H9 (cell line): Measurements from ENCODE around the gene C12orf56. TPM values are rescaled to one million over a fixed set of nuclear protein-coding genes. Genes with fewer than 3 reads are reported as not detected.

Source experiments
- DNase-seq: peaks from one replicate; pipeline ENCODE4 v3.0.0-alpha.2; 2017
- H2AFZ ChIP-seq: one replicate; pipeline ENCODE4 v1.6.1; 2013; ENCODE audit warnings: mild to moderate bottlenecking, low read length, control low read depth, moderate library complexity
- H2AK5ac ChIP-seq: 2 replicates; pipeline ENCODE4 v1.6.1; 2013; ENCODE audit warnings: low read length, control low read depth, mixed read lengths; ENCODE audit not compliant: insufficient read length
- H2BK120ac ChIP-seq: one replicate; pipeline ENCODE4 v1.6.1; 2013; ENCODE audit warnings: low read depth, mild to moderate bottlenecking, low read length, control low read depth, inconsistent platforms; ENCODE audit not compliant: poor library complexity, severe bottlenecking
- H2BK12ac ChIP-seq: 2 replicates; pipeline ENCODE4 v1.6.1; 2013; ENCODE audit warnings: low read length, control low read depth, mixed read lengths, low read depth; ENCODE audit not compliant: insufficient read length
- H2BK15ac ChIP-seq: 2 replicates; pipeline ENCODE4 v1.6.1; 2013; ENCODE audit warnings: low read depth, low read length, control low read depth
- H2BK20ac ChIP-seq: one replicate; pipeline ENCODE4 v1.6.1; 2013; ENCODE audit warnings: low read depth, mild to moderate bottlenecking, low read length, control low read depth, inconsistent platforms; ENCODE audit not compliant: poor library complexity, severe bottlenecking
- H2BK5ac ChIP-seq: 2 replicates; pipeline ENCODE4 v1.6.1; 2013; ENCODE audit warnings: low read length, control low read depth, mixed read lengths; ENCODE audit not compliant: insufficient read length
- H3K14ac ChIP-seq: 2 replicates; pipeline ENCODE4 v1.6.1; 2013; ENCODE audit warnings: low read length, control low read depth; ENCODE audit not compliant: insufficient read depth
- H3K18ac ChIP-seq: 2 replicates; pipeline ENCODE4 v1.6.1; 2013; ENCODE audit warnings: low read depth, mild to moderate bottlenecking, mixed read lengths, low read length, control low read depth; ENCODE audit not compliant: insufficient read length
- H3K23ac ChIP-seq: 2 replicates; pipeline ENCODE4 v1.6.1; 2013; ENCODE audit warnings: low read length, control low read depth, mixed read lengths, low read depth; ENCODE audit not compliant: insufficient read length
- H3K23me2 ChIP-seq: 2 replicates; pipeline ENCODE4 v1.6.1; 2013; ENCODE audit warnings: low read depth, mild to moderate bottlenecking, mixed read lengths, low read length, control low read depth; ENCODE audit not compliant: insufficient read length, poor library complexity, severe bottlenecking
- H3K27ac ChIP-seq: 2 replicates; pipeline ENCODE4 v1.5.1; 2013; ENCODE audit warnings: low read length, control low read depth, mixed read lengths, low read depth; ENCODE audit not compliant: insufficient read length
- H3K27me3 ChIP-seq: 2 replicates; pipeline ENCODE4 v1.6.1; 2013; ENCODE audit warnings: low read length, control low read depth, inconsistent platforms; ENCODE audit not compliant: insufficient read depth
- H3K4ac ChIP-seq: 2 replicates; pipeline ENCODE4 v1.6.1; 2013; ENCODE audit warnings: low read depth, mild to moderate bottlenecking, control low read depth, inconsistent platforms, low read length, moderate library complexity
- H3K4me1 ChIP-seq: 2 replicates; pipeline ENCODE4 v1.6.1; 2013; ENCODE audit warnings: low read length, control low read depth, inconsistent platforms; ENCODE audit not compliant: insufficient read depth
- H3K4me2 ChIP-seq: 2 replicates; pipeline ENCODE4 v1.6.1; 2013; ENCODE audit warnings: low read length, control low read depth, mixed read lengths; ENCODE audit not compliant: insufficient read length, insufficient read depth
- H3K56ac ChIP-seq: 2 replicates; pipeline ENCODE4 v1.6.1; 2013; ENCODE audit warnings: low read depth, mild to moderate bottlenecking, mixed read lengths, low read length, control low read depth; ENCODE audit not compliant: insufficient read length
- H3K79me1 ChIP-seq: 2 replicates; pipeline ENCODE4 v1.6.1; 2013; ENCODE audit warnings: low read depth, mild to moderate bottlenecking, moderate library complexity, low read length, control low read depth, inconsistent platforms; ENCODE audit not compliant: insufficient read depth, poor library complexity, severe bottlenecking
- H3K79me2 ChIP-seq: 2 replicates; pipeline ENCODE4 v1.6.1; 2013; ENCODE audit warnings: low read length, control low read depth, inconsistent platforms; ENCODE audit not compliant: insufficient read depth
- H3K9ac ChIP-seq: 2 replicates; pipeline ENCODE4 v1.6.1; 2013; ENCODE audit warnings: low read length, control low read depth, mixed read lengths; ENCODE audit not compliant: insufficient read length; ENCODE audit errors: extremely low read depth
- H3K9me3 ChIP-seq: one replicate; pipeline ENCODE4 v1.6.1; 2013; ENCODE audit warnings: low read depth, low read length, inconsistent platforms; ENCODE audit not compliant: control insufficient read depth
- H3T11ph ChIP-seq: one replicate; pipeline ENCODE4 v1.6.1; 2013; ENCODE audit warnings: mild to moderate bottlenecking, low read length, control low read depth, inconsistent platforms
- H4K20me1 ChIP-seq: one replicate; pipeline ENCODE4 v1.6.1; 2013; ENCODE audit not compliant: control insufficient read depth, insufficient read length, insufficient read depth
- H4K5ac ChIP-seq: 2 replicates; pipeline ENCODE4 v1.6.1; 2013; ENCODE audit warnings: low read depth, mild to moderate bottlenecking, mixed read lengths, low read length, control low read depth; ENCODE audit not compliant: insufficient read length
- H4K8ac ChIP-seq: replicated peaks from 2 replicates; pipeline ENCODE4 v1.6.1; 2013; ENCODE audit warnings: low read length, control low read depth, mixed read lengths, low read depth; ENCODE audit not compliant: insufficient read length
- H4K91ac ChIP-seq: 2 replicates; pipeline ENCODE4 v1.6.1; 2013; ENCODE audit warnings: low read depth, mild to moderate bottlenecking, moderate library complexity, mixed read lengths, low read length, control low read depth; ENCODE audit not compliant: insufficient read length
- H3K27ac Mint-ChIP-seq, 3 experiments: 2 replicates in 2 of 3; 3 replicates in 1 of 3; pipeline ENCODE4 v1.8.0; 2020 to 2021; ENCODE audit warnings: mixed read lengths in 3 of 3, mild to moderate bottlenecking in 1 of 3, moderate library complexity in 1 of 3
- H3K27me3 Mint-ChIP-seq: 2 replicates; pipeline ENCODE4 v1.8.0; 2021; ENCODE audit warnings: low read depth, mild to moderate bottlenecking, moderate library complexity, mixed read lengths
- H3K36me3 Mint-ChIP-seq, 3 experiments: 2 replicates in 2 of 3; 3 replicates in 1 of 3; pipeline ENCODE4 v1.8.0; 2020 to 2021; ENCODE audit warnings: low read depth in 3 of 3, mixed read lengths in 3 of 3; ENCODE audit not compliant: insufficient read depth in 1 of 3
- H3K4me1 Mint-ChIP-seq, 2 experiments: 2 replicates each; pipeline ENCODE4 v1.8.0; 2020; ENCODE audit warnings: mixed read lengths in 2 of 2
- H3K4me3 Mint-ChIP-seq, 2 experiments: 2 replicates in 1 of 2; 3 replicates in 1 of 2; pipeline ENCODE4 v1.8.0; 2020 to 2021; ENCODE audit warnings: mild to moderate bottlenecking in 2 of 2, mixed read lengths in 2 of 2, moderate library complexity in 1 of 2
- H3K9me3 Mint-ChIP-seq, 2 experiments: 2 replicates in 1 of 2; 3 replicates in 1 of 2; pipeline ENCODE4 v1.8.0; 2020; ENCODE audit warnings: mild to moderate bottlenecking in 2 of 2, mixed read lengths in 2 of 2, moderate library complexity in 1 of 2
- WGBS: extraction: QIAGEN DNeasy Blood & Tissue Kit; methylation state at CpG from one replicate; pipeline ENCODE4 v1.1.7; 2013; ENCODE audit warnings: missing lambda C conversion rate, low lambda C conversion rate, mixed read lengths; ENCODE audit not compliant: insufficient read length; ENCODE audit errors: extremely low coverage; 5-methylcytosine and 5-hydroxymethylcytosine counted together
- total RNA-seq: library from RNA; stranded (reverse); gene quantifications from 2 replicates; pipeline ENCODE4 v1.2.1, GENCODE V29; 2021
- TF ChIP-seq, protein P1 (sequence below): fragments of 200-600 bp; sonication (generic); conservative IDR thresholded peaks from 3 replicates; pipeline ENCODE4 v1.8.0; 2021; ENCODE audit warnings: antibody characterized with exemption, mild to moderate bottlenecking

The C12orf56 gene
- total RNA-seq, 1 experiment from 2014 or later: 2.2 TPM

DNA sequence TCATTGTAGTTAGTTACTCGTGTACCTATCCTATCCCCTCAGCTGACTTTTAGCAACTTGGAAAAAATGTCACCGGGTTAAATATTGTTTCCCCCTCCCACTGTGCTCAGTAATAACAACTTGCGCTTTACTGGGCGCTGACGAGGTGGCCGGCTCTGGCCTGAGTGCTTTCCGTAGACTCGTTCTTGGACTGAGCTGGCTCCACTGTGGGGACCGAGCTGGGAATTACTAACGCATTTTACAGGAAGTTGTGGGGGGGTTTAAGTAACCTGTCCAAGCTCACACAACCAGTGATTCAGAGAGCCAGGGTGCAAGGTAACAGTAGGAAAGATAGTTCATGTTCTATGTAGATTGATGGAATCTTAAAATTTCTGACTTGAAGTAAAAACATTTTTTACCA is 86.0 kb downstream of the C12orf56 start:
- DNase-seq: no peak
- Histone ChIP-seq H4K20me1 (no peaks in the 10 kb centered on the region), H3K14ac (no peak overlapping the region), H2AFZ (no peak overlapping the region), H3K79me2 (no peaks in the 10 kb centered on the region), H2BK15ac (no peak overlapping the region), H3K27ac (no peak overlapping the region), H3T11ph (no peak overlapping the region), H2BK20ac (no peak overlapping the region), H2BK120ac (no peak overlapping the region), H2BK12ac (no peak overlapping the region), H2BK5ac (no peak overlapping the region), H3K4ac (no peak overlapping the region), H3K79me1 (no peaks in the 10 kb centered on the region), H4K8ac (no peak overlapping the region), H4K5ac (no peak overlapping the region), H3K9ac (no peak overlapping the region), H4K91ac (no peak overlapping the region), H3K23ac (no peak overlapping the region), H3K4me2 (no peak overlapping the region), H3K27me3 (no peaks in the 10 kb centered on the region), H3K23me2 (no peaks in the 10 kb centered on the region), H3K4me1 (no peaks in the 10 kb centered on the region), H3K18ac (no peak overlapping the region), H3K9me3 (no peaks in the 10 kb centered on the region), H2AK5ac (no peak overlapping the region), H3K56ac (no peak overlapping the region)
- Mint-ChIP-seq H3K4me1 (peaks cover 0 to 3% of the 10 kb centered on the region in 2 experiments; a peak in 1 of 4 replicates), H3K27ac (peak overlapping the region in 2 of 3 experiments; percentile 23 to 47; a peak in 3 of 7 replicates), H3K36me3 (peaks cover 0 to 4% (median 0%) of the 10 kb centered on the region in 3 experiments; a peak in 1 of 7 replicates), H3K4me3 (no peak overlapping the region), H3K9me3 (0 out of 5 replicates have a peak, but pooled peaks cover 0 to 2% of the 10 kb centered on the region in 2 experiments), H3K27me3 (no peaks in the 10 kb centered on the region)
- whole genome bisulfite sequencing: no CpG with 5 or more reads among the region's 10 CpGs
- TF ChIP-seq, protein P1, sequence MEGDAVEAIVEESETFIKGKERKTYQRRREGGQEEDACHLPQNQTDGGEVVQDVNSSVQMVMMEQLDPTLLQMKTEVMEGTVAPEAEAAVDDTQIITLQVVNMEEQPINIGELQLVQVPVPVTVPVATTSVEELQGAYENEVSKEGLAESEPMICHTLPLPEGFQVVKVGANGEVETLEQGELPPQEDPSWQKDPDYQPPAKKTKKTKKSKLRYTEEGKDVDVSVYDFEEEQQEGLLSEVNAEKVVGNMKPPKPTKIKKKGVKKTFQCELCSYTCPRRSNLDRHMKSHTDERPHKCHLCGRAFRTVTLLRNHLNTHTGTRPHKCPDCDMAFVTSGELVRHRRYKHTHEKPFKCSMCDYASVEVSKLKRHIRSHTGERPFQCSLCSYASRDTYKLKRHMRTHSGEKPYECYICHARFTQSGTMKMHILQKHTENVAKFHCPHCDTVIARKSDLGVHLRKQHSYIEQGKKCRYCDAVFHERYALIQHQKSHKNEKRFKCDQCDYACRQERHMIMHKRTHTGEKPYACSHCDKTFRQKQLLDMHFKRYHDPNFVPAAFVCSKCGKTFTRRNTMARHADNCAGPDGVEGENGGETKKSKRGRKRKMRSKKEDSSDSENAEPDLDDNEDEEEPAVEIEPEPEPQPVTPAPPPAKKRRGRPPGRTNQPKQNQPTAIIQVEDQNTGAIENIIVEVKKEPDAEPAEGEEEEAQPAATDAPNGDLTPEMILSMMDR: no peak
